NT2/D1 (cell line): Measurements from ENCODE around the gene ZNF205.

Experiments
- SUZ12 ChIP-seq: IDR thresholded peaks from 2 replicates; pipeline ENCODE4 v1.6.1; 2011; ENCODE audit not compliant: insufficient read length, insufficient read depth; ENCODE audit errors: extremely low read depth
- YY1 ChIP-seq: IDR thresholded peaks from 2 replicates; pipeline ENCODE4 v1.6.1; 2011; ENCODE audit not compliant: insufficient read length, insufficient read depth

DNA sequence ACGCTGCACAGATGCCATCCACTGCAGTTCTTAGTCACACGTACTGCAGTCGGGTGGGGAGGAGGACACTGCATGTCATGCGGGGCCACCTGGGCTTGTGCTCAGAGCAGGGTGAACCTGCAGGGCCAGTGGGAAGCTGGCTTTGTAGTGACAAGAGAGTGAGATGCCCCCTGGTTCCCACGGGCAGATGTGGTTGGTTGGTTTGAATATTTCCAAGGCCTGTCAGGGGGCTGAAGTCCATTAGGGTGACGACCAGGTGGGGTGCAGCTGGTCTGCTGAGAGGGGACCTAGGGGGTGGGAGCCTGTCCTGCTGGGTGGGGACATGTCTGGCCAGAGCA lies 36.8 kb downstream of the ZNF205 start:
- TF ChIP-seq SUZ12 (no peak), YY1 (no peak)
